K562 (cell line): ENCODE measurements around the gene PPA1.

Experiments
- GABPA ChIP-seq: fragments of 200-800 bp; sonication (Bioruptor generic); conservative IDR thresholded peaks from 2 replicates; pipeline ENCODE4 v1.6.1; 2016; ENCODE audit warnings: low read depth, missing genetic modification characterization, missing compliant biosample characterization
- GATAD2A ChIP-seq: fragments of 450-650 bp; IDR thresholded peaks from 2 replicates; pipeline ENCODE4 v1.6.1; 2017
- MTA1 ChIP-seq: fragments of 450-650 bp; IDR thresholded peaks from 2 replicates; pipeline ENCODE4 v1.6.1; 2017; ENCODE audit warnings: borderline replicate concordance
- ZBTB11 ChIP-seq, 3 experiments: fragments of 200-800 bp in 1 of 3; fragments of 250-450 bp in 1 of 3; fragments of 450-650 bp in 1 of 3; sonication (Bioruptor Pico) in 1 of 3; sonication (Bioruptor generic) in 1 of 3; formaldehyde crosslinking in 1 of 3; IDR thresholded peaks; 2 replicates each; pipeline versions ENCODE4 v1.6.1 to v1.8.0; 2016 to 2022; ENCODE audit warnings: mild to moderate bottlenecking in 2 of 3, missing genetic modification characterization in 2 of 3, missing compliant biosample characterization in 1 of 3, moderate library complexity in 1 of 3
- ZBTB12 ChIP-seq: fragments of 250-450 bp; sonication (Bioruptor Pico); IDR thresholded peaks from 2 replicates; pipeline ENCODE4 v1.4.0; 2020
- ZBTB7A ChIP-seq: IDR thresholded peaks from 2 replicates; pipeline ENCODE4 v1.6.1; 2011; ENCODE audit warnings: low read depth, mild to moderate bottlenecking, low read length, moderate library complexity, borderline replicate concordance; ENCODE audit not compliant: control insufficient read depth

- TF ChIP-seq ZBTB7A, result no peak
- peak in 1 of 3 experiments; percentile 68; a peak in 2 of 6 replicates for TF ChIP-seq ZBTB11 (CRISPR knock-in tag; IDR thresholded peaks at IDR 0.05)
- no peak for TF ChIP-seq ZBTB12 (CRISPR knock-in tag)
- TF ChIP-seq GABPA (tag), result peak; percentile 84
- TF ChIP-seq GATAD2A, result no peak
- no peak for TF ChIP-seq MTA1
These were observed 59.0 kb downstream of the PPA1 start for GRCh38 chr10:70174058-70174741.
